GM12878 (cell line): ENCODE measurements around the gene ANXA11. TPM values are rescaled to one million over a fixed set of nuclear protein-coding genes. Genes with fewer than 3 reads are reported as not detected.

Experiments
- ATAC-seq: fragments of 200-7000 bp; cut with Tn5 transposase; 3 replicates; pipeline ENCODE4 v1.9.1; 2020; ENCODE audit warnings: mild to moderate bottlenecking, moderate library complexity
- BruUV-seq: library from RNA; stranded (reverse); fragments of 400-500 nt; replicated peaks from 2 replicates; lab custom pipeline; 2021; lab: Mats Ljungman, UMichigan
- CTCF ChIA-PET: fragments of 300-600 bp; sonication (Branson Sonifier 250); formaldehyde crosslinking; extraction: SDS; loops from one replicate; lab custom pipeline; 2021; ENCODE audit warnings: inconsistent platforms; lab: Yijun Ruan, JAX
- POLR2A ChIA-PET: fragments of 350-600 bp; formaldehyde crosslinking; extraction: SDS; loops from one replicate; lab custom pipeline; 2021; ENCODE audit warnings: inconsistent platforms; lab: Charles Lee
- RAD21 ChIA-PET: fragments of 300-600 bp; sonication (Branson Sonifier 250); formaldehyde crosslinking; loops from one replicate; lab custom pipeline; 2023; ENCODE audit warnings: antibody characterized with exemption; ENCODE audit not compliant: unreplicated experiment; lab: Charles Lee
- SMC1A ChIA-PET: fragments of 300-600 bp; sonication (Branson Sonifier 250); formaldehyde crosslinking; loops from one replicate; lab custom pipeline; 2023; ENCODE audit not compliant: unreplicated experiment, uncharacterized antibody; lab: Charles Lee
- DNase-seq: peaks from one replicate; pipeline ENCODE4 v3.0.0-alpha.2; 2011; ENCODE audit warnings: low read depth, low spot score
- FAIRE-seq: peaks from 3 replicates; lab custom pipeline; 2011; peaks lifted over from hg19 to GRCh38; lab: Jason Lieb, UNC
- H2AFZ ChIP-seq: 2 replicates; pipeline ENCODE4 v1.6.0; 2011; ENCODE audit warnings: low read depth, low read length, control low read depth; ENCODE audit not compliant: control insufficient read depth
- H3K27ac ChIP-seq: 2 replicates; pipeline ENCODE4 v1.5.1; 2011; ENCODE audit warnings: control low read depth; ENCODE audit not compliant: control insufficient read depth, insufficient read depth
- H3K27me3 ChIP-seq, 2 experiments: replicated peaks in 1 of 2; 2 replicates each; pipeline versions ENCODE4 v1.6.0 to v1.6.1; 2011; ENCODE audit warnings: low read length in 1 of 2; ENCODE audit not compliant: control insufficient read depth in 2 of 2, insufficient read depth in 2 of 2
- H3K36me3 ChIP-seq, 2 experiments: 2 replicates each; pipeline ENCODE4 v1.5.1; 2011; ENCODE audit warnings: low read length in 1 of 2; ENCODE audit not compliant: control insufficient read depth in 2 of 2, insufficient read depth in 2 of 2
- H3K4me1 ChIP-seq: 2 replicates; pipeline ENCODE4 v1.6.1; 2011; ENCODE audit warnings: mild to moderate bottlenecking, low read length, moderate library complexity, mixed read lengths; ENCODE audit not compliant: control insufficient read depth, insufficient read depth
- H3K4me2 ChIP-seq: 2 replicates; pipeline ENCODE4 v1.6.0; 2011; ENCODE audit warnings: control low read depth; ENCODE audit not compliant: control insufficient read depth, insufficient read depth
- H3K4me3 ChIP-seq: fragments of 200-600 bp; sonication (generic); 2 replicates; pipeline ENCODE4 v1.5.1; 2016
- H3K79me2 ChIP-seq: 2 replicates; pipeline ENCODE4 v1.6.0; 2011; ENCODE audit warnings: low read length; ENCODE audit not compliant: control insufficient read depth, insufficient read depth
- H3K9ac ChIP-seq: 2 replicates; pipeline ENCODE4 v1.8.0; 2011; ENCODE audit warnings: low read length, control low read depth, mixed read lengths; ENCODE audit not compliant: control insufficient read depth, insufficient read depth
- H3K9me3 ChIP-seq: replicated peaks from 3 replicates; pipeline ENCODE4 v1.5.1; 2011; ENCODE audit warnings: mild to moderate bottlenecking, low read length; ENCODE audit not compliant: control insufficient read depth, insufficient read depth
- H4K20me1 ChIP-seq: 2 replicates; pipeline ENCODE4 v1.6.0; 2011; ENCODE audit not compliant: control insufficient read depth, insufficient read depth
- ASH2L ChIP-seq: fragments of 300-600, 200-600 bp; sonication (generic); IDR thresholded peaks from 2 replicates; pipeline ENCODE4 v1.6.1; 2017; ENCODE audit warnings: low read depth, mild to moderate bottlenecking, borderline replicate concordance
- ATF7 ChIP-seq: fragments of 450-650 bp; IDR thresholded peaks from 2 replicates; pipeline ENCODE4 v1.6.1; 2016; ENCODE audit warnings: low read depth, mild to moderate bottlenecking
- CREM ChIP-seq: IDR thresholded peaks from 2 replicates; pipeline ENCODE4 v1.6.1; 2014; ENCODE audit warnings: antibody characterized with exemption, low read depth
- EGR1 ChIP-seq, 2 experiments: IDR thresholded peaks; 1 replicate in 1 of 2; 2 replicates in 1 of 2; pipeline ENCODE4 v1.6.1; 2011 to 2012; ENCODE audit warnings: low read depth in 2 of 2, low read length in 2 of 2, borderline replicate concordance in 1 of 2, mild to moderate bottlenecking in 1 of 2, moderate library complexity in 1 of 2
- NFYB ChIP-seq: IDR thresholded peaks from 2 replicates; pipeline ENCODE4 v1.6.1; 2011; ENCODE audit warnings: low read depth, mild to moderate bottlenecking, low read length, improper control_type of control experiment, moderate library complexity; ENCODE audit not compliant: insufficient read depth
- NR2C1 ChIP-seq: fragments of 450-650 bp; IDR thresholded peaks from 2 replicates; pipeline ENCODE4 v1.6.1; 2017; ENCODE audit warnings: antibody characterized with exemption, mild to moderate bottlenecking, moderate library complexity
- SIX5 ChIP-seq: IDR thresholded peaks from 2 replicates; pipeline ENCODE4 v1.6.1; 2011; ENCODE audit warnings: mild to moderate bottlenecking, low read depth, low read length, moderate library complexity; ENCODE audit not compliant: severe bottlenecking
- SMAD1 ChIP-seq: fragments of 450-650 bp; IDR thresholded peaks from 2 replicates; pipeline ENCODE4 v1.6.1; 2018; ENCODE audit warnings: mild to moderate bottlenecking, low read depth; ENCODE audit not compliant: partially characterized antibody
- SUZ12 ChIP-seq: fragments of 200-600 bp; sonication (generic); IDR thresholded peaks from one replicate; pipeline ENCODE4 v1.6.1; 2018; ENCODE audit warnings: antibody characterized with exemption, mild to moderate bottlenecking; ENCODE audit not compliant: unreplicated experiment
- YBX1 ChIP-seq: fragments of 450-650 bp; IDR thresholded peaks from 2 replicates; pipeline ENCODE4 v1.6.1; 2016; ENCODE audit warnings: antibody characterized with exemption
- WGBS: methylation state at CpG from one replicate; pipeline ENCODE4 v1.1.6; 2016; ENCODE audit warnings: low lambda C conversion rate; ENCODE audit not compliant: insufficient replicate concordance, insufficient coverage; ENCODE audit errors: missing lambda C conversion rate; 5-methylcytosine and 5-hydroxymethylcytosine counted together
- in situ Hi-C: fragments of 300-500 bp; cut with MboI; formaldehyde crosslinking; loops from 9 replicates; pipeline ENCODE4 v1.14.3; 2018; ENCODE audit warnings: mixed read lengths
- intact Hi-C: fragments of 100-400 bp; cut with micrococcal nuclease; formaldehyde crosslinking; loops from one replicate; pipeline ENCODE4 v1.14.2; 2022; ENCODE audit not compliant: unreplicated experiment
- polyA plus RNA-seq, 11 experiments: library from polyadenylated mRNA; depleted of rRNA in 4 of 11; unstranded in 6 of 11; stranded (reverse) in 5 of 11; fragments of >200 nt; fragmentation: Nextera tagmentation in 4 of 11; fragmentation: Illumina TruSeq in 1 of 11; extraction: Ambion mirVana in 4 of 11; extraction: Trizol in 1 of 11; gene quantifications; 1 replicate in 1 of 11; 2 replicates in 10 of 11; pipeline versions ENCODE4 v1.2.1 to v1.2.3, GENCODE V29; 2011 to 2016; ENCODE audit warnings: inconsistent platforms in 2 of 11, missing spikeins in 2 of 11, low read depth in 1 of 11
- total RNA-seq, 4 experiments: library from RNA; depleted of rRNA in 3 of 4; stranded (reverse); fragments of >200 nt in 3 of 4; fragmentation: Illumina TruSeq in 1 of 4; extraction: Trizol in 1 of 4; gene quantifications; 2 replicates each; pipeline versions ENCODE4 v1.2.1 to v1.2.3, GENCODE V29; 2013 to 2021
- TF ChIP-seq, protein P1 (sequence below): IDR thresholded peaks from 2 replicates; pipeline ENCODE4 v1.6.1; 2011; ENCODE audit warnings: low read depth, mild to moderate bottlenecking, low read length, moderate library complexity, borderline replicate concordance; ENCODE audit errors: extremely low read depth

Gene ANXA11
- total and polyA plus RNA-seq, 10 of the 15 experiments (the other 5 are each of a cell fraction or from before 2014, with no cell fraction given), result 25.0 to 129 (median 72.2) TPM

- H4K20me1 ChIP-seq, result no peaks in the 10 kb centered on the region
- H2AFZ ChIP-seq, result no peak overlapping the region
- ChIA-PET SMC1A (interaction anchor here (1.2 kb wide), 1 partner anchor 14 kb away, joined by 3 read pairs; no protein-coding TSS in a partner anchor), CTCF (no interaction called here), POLR2A (no interaction called here), RAD21 (no interaction called here)
- H3K9me3 ChIP-seq, result no peaks in the 10 kb centered on the region
- peaks cover 23 to 27% of the 10 kb centered on the region in 2 experiments; a peak in 3 of 4 replicates for H3K36me3 ChIP-seq
- WGBS, result 55% methylated on average over 14 of the region's 14 CpGs
- no peak overlapping the region for H3K27ac ChIP-seq
- TF ChIP-seq SUZ12, result no peak
- no peak for TF ChIP-seq CREM
- no peak for TF ChIP-seq ASH2L
- TF ChIP-seq NFYB, result no peak
- TF ChIP-seq, protein P1, sequence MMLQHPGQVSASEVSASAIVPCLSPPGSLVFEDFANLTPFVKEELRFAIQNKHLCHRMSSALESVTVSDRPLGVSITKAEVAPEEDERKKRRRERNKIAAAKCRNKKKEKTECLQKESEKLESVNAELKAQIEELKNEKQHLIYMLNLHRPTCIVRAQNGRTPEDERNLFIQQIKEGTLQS, result no peak
- TF ChIP-seq ATF7, result no peak
- TF ChIP-seq EGR1 (IDR thresholded peaks at IDR 0.05; ENCODE audit: borderline replicate concordance in 1 of 2, low read depth in 2 of 2, low read length in 2 of 2), result no peak
- TF ChIP-seq YBX1, result no peak
- no peak for TF ChIP-seq SIX5
- no peak for TF ChIP-seq NR2C1
- no peak for TF ChIP-seq SMAD1
- H3K4me1 ChIP-seq, result peaks cover 5% of the 10 kb centered on the region
- no peaks in the 10 kb centered on the region for H3K27me3 ChIP-seq
- BruUV-seq, result no TSS peak
- intact Hi-C loops (no loop called here), in situ Hi-C loops (no loop called here)
- FAIRE-seq (no peak), ATAC-seq (no peak), DNase-seq (no peak)
- no peak overlapping the region for H3K9ac ChIP-seq
- no peaks in the 10 kb centered on the region for H3K79me2 ChIP-seq
- H3K4me3 ChIP-seq, result no peak overlapping the region
- no peak overlapping the region for H3K4me2 ChIP-seq
These were observed 46.7 kb downstream of the ANXA11 start for GRCh38 chr10:80158598-80159127.
